Hindlimb muscle (tissue), 1 donor: ENCODE data around the gene KMT2B. TPM values are rescaled to one million over a fixed set of nuclear protein-coding genes. Genes with fewer than 3 reads are reported as not detected.

Experiments used
- DNase-seq: peaks from one replicate; pipeline ENCODE4 v3.0.0-alpha.2; 2013
- polyA plus RNA-seq: library from polyadenylated mRNA; unstranded; fragments of 120-200 nt; gene quantifications from one replicate; pipeline ENCODE4 v1.2.1, GENCODE V29; 2013; ENCODE audit not compliant: insufficient read length

The KMT2B gene
- polyA plus RNA-seq, 1 donor: 24.6 TPM

GRCh38 chr19:35729021-35729420 is 11.2 kb downstream of the KMT2B start:
- no peak for DNase-seq

DNA sequence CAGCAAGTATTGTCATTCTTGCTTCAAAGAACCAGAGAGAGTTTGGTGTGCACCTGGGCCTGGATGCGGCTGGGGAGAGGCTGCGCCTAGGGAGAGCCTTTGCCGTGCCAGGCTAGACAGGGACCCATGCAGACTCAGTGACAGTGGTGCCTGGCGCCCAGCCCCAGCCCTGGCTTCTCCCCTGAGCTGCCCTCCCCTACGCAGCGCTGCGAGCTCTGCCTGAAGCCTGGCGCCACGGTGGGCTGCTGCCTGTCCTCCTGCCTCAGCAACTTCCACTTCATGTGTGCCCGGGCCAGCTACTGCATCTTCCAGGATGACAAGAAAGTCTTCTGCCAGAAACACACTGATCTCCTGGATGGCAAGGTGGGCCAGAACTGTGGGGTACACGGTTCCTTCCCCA is 12.0 kb downstream of the KMT2B start:
- no peak for DNase-seq

DNA sequence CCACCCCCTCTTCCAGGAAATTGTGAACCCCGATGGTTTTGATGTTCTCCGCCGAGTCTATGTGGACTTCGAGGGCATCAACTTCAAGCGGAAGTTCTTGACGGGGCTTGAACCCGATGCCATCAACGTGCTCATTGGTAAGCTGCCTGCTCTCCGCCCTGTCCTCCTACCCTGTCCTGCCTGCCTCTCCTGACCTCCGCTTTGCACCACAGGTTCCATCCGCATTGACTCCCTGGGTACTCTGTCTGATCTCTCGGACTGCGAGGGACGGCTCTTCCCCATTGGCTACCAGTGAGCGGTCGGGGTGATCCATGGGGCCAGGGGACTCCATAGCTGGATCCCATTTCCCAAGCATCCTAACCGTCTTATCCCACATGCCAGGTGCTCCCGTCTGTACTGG is 12.5 kb downstream of the KMT2B start:
- no peak for DNase-seq

DNA sequence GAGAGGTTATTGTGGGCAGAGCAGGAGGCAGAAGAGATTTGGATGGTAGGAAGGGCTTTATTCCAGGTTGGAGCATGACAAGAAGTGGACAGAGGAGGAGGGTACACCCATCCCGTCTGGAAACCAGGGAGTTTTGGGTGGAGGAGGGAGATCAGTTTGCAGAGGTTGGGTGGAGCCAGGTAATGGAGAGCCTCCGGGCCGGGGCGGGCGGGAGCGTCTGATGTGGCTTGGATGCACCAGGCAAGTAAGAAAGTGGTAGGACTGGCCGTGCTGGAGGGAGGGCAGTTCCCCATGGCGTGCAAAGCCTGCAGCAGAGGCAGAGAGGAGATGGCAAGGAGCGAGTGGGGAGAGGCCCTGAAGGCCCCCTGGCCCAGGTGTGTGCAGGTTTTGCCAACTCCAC is 13.6 kb downstream of the KMT2B start:
- DNase-seq: no peak

GRCh38 chr19:35731779-35732405 is 14.1 kb downstream of the KMT2B start:
- DNase-seq: no peak

GRCh38 chr19:35732540-35733179 is 14.9 kb downstream of the KMT2B start:
- DNase-seq: no peak

- no peak for DNase-seq
Measured at GRCh38 chr19:35733180-35734125, 15.7 kb downstream of the KMT2B start.

- DNase-seq: no peak
Measured at GRCh38 chr19:35734273-35734672, 16.5 kb downstream of the KMT2B start.

DNA sequence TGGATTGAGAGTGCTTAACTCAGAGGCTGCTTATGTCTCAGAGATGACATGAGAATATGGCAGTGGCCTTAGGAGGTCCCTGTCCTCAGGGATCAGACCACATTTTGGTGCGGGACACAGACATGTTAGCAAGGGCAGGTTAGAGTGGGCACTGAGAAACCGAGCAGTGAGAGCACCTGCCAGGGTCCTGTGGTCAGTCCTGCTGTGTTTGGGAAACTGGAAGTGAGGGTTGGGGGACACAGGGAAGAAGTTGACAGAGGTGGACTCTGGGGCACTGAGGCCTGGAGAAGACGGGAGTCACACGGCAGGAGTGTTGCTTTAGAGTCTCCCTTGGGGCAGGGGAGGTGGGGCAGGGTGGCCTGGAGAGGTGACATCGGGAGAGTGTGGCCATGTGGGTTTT is 17.1 kb downstream of the KMT2B start:
- DNase-seq: no peak

DNA sequence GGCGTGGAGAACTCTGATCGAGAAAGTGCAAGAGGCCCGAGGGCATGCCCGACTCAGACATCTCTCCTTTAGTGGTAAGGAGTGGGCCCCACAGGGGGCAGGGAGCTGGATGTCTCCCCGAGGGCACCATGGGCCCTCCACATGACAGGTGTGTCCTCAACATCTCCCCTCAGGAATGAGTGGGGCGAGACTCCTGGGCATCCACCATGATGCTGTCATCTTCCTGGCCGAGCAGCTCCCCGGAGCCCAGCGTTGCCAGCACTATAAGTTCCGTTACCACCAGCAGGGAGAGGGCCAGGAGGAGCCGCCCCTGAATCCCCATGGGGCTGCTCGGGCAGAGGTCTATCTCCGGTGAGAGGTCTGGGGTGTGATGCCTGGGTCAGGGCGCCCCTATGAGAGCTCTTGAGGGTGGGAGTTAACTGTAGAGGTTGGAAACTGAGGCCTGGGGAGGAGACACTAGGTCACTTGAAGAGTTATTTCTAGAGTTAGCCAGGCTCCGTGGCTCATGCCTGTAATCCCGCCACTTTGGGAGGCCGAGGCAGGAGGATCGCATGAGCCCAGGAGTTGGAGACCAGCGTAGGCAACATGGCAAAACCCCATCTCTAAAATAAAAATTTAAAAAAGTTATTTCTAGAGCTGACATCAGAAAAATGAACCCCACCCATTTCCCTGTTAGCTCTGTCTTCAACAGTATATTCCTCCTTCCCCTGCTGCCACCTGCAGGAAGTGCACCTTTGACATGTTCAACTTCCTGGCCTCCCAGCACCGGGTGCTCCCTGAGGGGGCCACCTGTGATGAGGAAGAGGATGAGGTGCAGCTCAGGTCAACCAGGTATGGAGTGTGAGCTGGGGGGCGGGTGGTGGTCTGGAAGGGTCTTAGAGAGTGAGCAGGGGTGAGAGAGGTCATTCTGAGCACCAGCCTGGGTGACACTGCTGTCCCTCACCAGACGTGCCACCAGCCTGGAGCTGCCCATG is 19.4 kb downstream of the KMT2B start:
- no peak for DNase-seq

GRCh38 chr19:35738021-35738886 is 20.5 kb downstream of the KMT2B start:
- DNase-seq: no peak

DNA sequence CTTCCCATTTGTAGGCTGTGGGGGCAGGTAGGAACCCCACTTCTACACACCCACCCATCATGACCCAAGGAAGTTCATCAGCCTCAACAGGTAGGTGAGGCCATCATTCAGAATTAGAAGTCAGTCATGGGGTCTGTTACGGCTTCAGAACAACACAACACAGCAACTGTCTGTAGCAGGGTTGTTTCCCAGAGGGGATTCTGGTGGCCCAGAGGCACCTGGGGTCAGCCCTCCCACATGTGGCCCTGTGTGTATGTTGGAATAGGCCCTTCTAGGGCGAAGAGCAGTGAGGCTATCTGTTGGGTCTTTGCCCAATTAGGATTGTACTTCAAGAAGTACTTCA is 21.1 kb downstream of the KMT2B start:
- DNase-seq: no peak

GRCh38 chr19:35739275-35740107 is 21.7 kb downstream of the KMT2B start:
- DNase-seq: no peak

DNA sequence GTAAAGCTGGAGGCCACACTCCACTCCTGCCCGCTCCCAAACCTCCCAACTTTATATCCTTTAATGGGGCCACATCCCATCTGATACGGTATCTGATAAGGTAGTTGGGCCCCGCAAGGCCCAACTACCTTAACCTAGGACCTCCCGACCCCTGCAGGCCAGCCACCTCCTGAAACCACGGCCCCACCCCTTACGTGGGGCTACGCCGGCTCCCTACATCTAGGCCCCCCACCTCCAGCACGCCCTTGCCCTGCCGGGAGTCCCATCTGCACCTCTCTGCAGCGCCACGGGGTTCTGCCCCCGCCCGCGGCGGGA is 22.3 kb downstream of the KMT2B start:
- no peak for DNase-seq

GRCh38 chr19:35740423-35741202 is 22.8 kb downstream of the KMT2B start:
- peak; percentile 97 for DNase-seq

GRCh38 chr19:35741203-35741515 is 23.4 kb downstream of the KMT2B start:
- no peak for DNase-seq

DNA sequence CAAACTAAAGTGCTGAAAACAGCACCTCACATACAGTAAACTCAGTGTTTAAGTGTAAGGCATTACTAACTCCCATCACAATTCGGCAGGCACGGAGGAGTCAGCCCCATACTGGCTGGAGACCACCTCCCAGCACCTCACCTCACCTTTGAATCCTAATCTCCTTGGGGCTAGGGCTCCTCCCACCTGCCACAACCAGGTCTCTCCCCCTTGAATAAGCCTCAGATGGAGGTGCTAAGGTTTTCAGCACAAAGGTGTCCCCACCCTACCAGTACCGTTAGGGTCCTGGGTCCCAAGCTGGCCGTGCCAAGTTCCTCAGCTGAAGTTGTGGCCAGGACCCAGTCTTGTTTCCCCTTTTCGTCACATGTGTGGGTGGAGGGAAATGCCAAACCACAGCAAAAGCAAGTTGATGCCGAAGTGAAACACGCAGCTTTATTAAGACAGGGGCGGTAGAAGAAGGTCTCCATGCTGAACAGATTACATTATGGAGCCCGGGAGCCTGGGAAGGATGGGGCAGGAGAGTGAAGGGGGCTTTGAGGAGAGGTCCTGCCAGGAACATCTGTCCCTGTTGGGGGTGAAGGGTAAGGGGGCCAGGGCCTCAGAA is 24.4 kb downstream of the KMT2B start, which contains the start of gene IGFLR1:
Gene IGFLR1, minus strand, starts transcription at position 332 of the 604 bp plus-strand sequence. CDS start 1,272 bp downstream, outside the sequence.
- DNase-seq: no peak

GRCh38 chr19:35743640-35744429 is 26.0 kb downstream of the KMT2B start:
- DNase-seq: no peak
